ENCODE results near the gene HP. TPM values are rescaled to one million over a fixed set of nuclear protein-coding genes. Genes with fewer than 3 reads are reported as not detected.

HP gene
- total and polyA plus RNA-seq, 2 donors (not counting 1 experiment from before 2014, with no cell fraction given): not detected

GRCh38 chr16:72013888-72014581, 40.3 kb upstream of the HP start:
- Histone ChIP-seq H2AFZ (ENCODE audit: insufficient read depth, low read depth, low read length, poor library complexity, severe bottlenecking) (no peak overlapping the region), H3K27me3 (replicated peaks in 1 of 4; ENCODE audit: control extremely low read depth in 1 of 4, control insufficient read depth in 3 of 4, insufficient read depth in 4 of 4, low read length in 3 of 4) (no peaks in the 10 kb centered on the region), H3K79me2 (ENCODE audit: control insufficient read depth, insufficient read depth, low read length) (peaks cover 7% of the 10 kb centered on the region), H3K36me3 (replicated peaks in 1 of 2; ENCODE audit: control extremely low read depth in 1 of 2, control insufficient read depth in 1 of 2, extremely low read depth in 1 of 2, insufficient read depth in 2 of 2, low read length in 1 of 2) (peaks cover 0 to 53% of the 10 kb centered on the region in 2 experiments), H4K20me1 (ENCODE audit: control insufficient read depth, insufficient read depth, low read length, poor library complexity, severe bottlenecking) (no peaks in the 10 kb centered on the region), H3K4me1 (ENCODE audit: control insufficient read depth in 2 of 2, insufficient read depth in 2 of 2, low read length in 2 of 2) (peaks cover 0 to 4% of the 10 kb centered on the region in 2 donors), H3K9ac (ENCODE audit: low read length) (no peak overlapping the region), H3K4me2 (replicated peaks; ENCODE audit: low read depth, low read length, poor library complexity, severe bottlenecking) (no peak overlapping the region), H3K9me3 (ENCODE audit: control extremely low read depth in 1 of 3, control insufficient read depth in 2 of 3, insufficient read depth in 1 of 3, low read length in 2 of 3) (no peaks in the 10 kb centered on the region), H3K4me3 (ENCODE audit: control extremely low read depth in 1 of 5, extremely low read depth in 1 of 5, insufficient read depth in 1 of 5, low read depth in 2 of 5, low read length in 4 of 5) (no peak overlapping the region), H3K27ac (ENCODE audit: low read length in 2 of 2) (peak overlapping the region in 1 of 2 donors; percentile 14)
- POLR2A ChIA-PET: no interaction called here
- no peaks in the 10 kb centered on the region for H3K9me3 Mint-ChIP-seq (ENCODE audit: insufficient read depth)
- CTCF ChIA-PET: no interaction called here
- no peaks in the 10 kb centered on the region for H3K27me3 Mint-ChIP-seq
- H3K4me3 Mint-ChIP-seq: no peak overlapping the region
- no peak overlapping the region for H3K27ac Mint-ChIP-seq
- intact Hi-C loops (cut with micrococcal nuclease): no loop called here
- peaks cover 8% of the 10 kb centered on the region for H3K4me1 Mint-ChIP-seq
- no peak for DNase-seq
- no peak for TF ChIP-seq EZH2 (IDR thresholded peaks at IDR 0.05; ENCODE audit: borderline replicate concordance, insufficient read depth, low read depth, low read length, poor library complexity, severe bottlenecking)
- TF ChIP-seq, protein P1, sequence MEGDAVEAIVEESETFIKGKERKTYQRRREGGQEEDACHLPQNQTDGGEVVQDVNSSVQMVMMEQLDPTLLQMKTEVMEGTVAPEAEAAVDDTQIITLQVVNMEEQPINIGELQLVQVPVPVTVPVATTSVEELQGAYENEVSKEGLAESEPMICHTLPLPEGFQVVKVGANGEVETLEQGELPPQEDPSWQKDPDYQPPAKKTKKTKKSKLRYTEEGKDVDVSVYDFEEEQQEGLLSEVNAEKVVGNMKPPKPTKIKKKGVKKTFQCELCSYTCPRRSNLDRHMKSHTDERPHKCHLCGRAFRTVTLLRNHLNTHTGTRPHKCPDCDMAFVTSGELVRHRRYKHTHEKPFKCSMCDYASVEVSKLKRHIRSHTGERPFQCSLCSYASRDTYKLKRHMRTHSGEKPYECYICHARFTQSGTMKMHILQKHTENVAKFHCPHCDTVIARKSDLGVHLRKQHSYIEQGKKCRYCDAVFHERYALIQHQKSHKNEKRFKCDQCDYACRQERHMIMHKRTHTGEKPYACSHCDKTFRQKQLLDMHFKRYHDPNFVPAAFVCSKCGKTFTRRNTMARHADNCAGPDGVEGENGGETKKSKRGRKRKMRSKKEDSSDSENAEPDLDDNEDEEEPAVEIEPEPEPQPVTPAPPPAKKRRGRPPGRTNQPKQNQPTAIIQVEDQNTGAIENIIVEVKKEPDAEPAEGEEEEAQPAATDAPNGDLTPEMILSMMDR (IDR thresholded peaks at IDR 0.05): no peak
- no peak for ATAC-seq (ENCODE audit: low read depth)
- 50% methylated on average over 9 of the region's 15 CpGs for WGBS (ENCODE audit: insufficient coverage)

GRCh38 chr16:72014675-72015074, 39.6 kb upstream of the HP start:
- H3K4me1 ChIP-seq (ENCODE audit: control insufficient read depth in 2 of 2, insufficient read depth in 2 of 2, low read length in 2 of 2): no peaks in the 10 kb centered on the region
- H3K27me3 ChIP-seq (replicated peaks in 1 of 4; ENCODE audit: control extremely low read depth in 1 of 4, control insufficient read depth in 3 of 4, insufficient read depth in 4 of 4, low read length in 3 of 4): no peaks in the 10 kb centered on the region
- H3K9ac ChIP-seq (ENCODE audit: low read length): no peak overlapping the region
- H3K79me2 ChIP-seq (ENCODE audit: control insufficient read depth, insufficient read depth, low read length): peaks cover 6% of the 10 kb centered on the region
- DNase-seq (no peak), ATAC-seq (ENCODE audit: low read depth) (no peak)
- intact Hi-C loops (cut with micrococcal nuclease): no loop called here
- TF ChIP-seq EZH2 (IDR thresholded peaks at IDR 0.05; ENCODE audit: borderline replicate concordance, insufficient read depth, low read depth, low read length, poor library complexity, severe bottlenecking): no peak
- TF ChIP-seq, protein P1 (IDR thresholded peaks at IDR 0.05): no peak
- H3K27me3 Mint-ChIP-seq: no peaks in the 10 kb centered on the region
- no peak overlapping the region for H3K27ac Mint-ChIP-seq
- no peak overlapping the region for H3K27ac ChIP-seq (ENCODE audit: low read length in 2 of 2)
- no peak overlapping the region for H2AFZ ChIP-seq (ENCODE audit: insufficient read depth, low read depth, low read length, poor library complexity, severe bottlenecking)
- H3K4me3 Mint-ChIP-seq: no peak overlapping the region
- H3K9me3 ChIP-seq (ENCODE audit: control extremely low read depth in 1 of 3, control insufficient read depth in 2 of 3, insufficient read depth in 1 of 3, low read length in 2 of 3): no peaks in the 10 kb centered on the region
- no peaks in the 10 kb centered on the region for H3K9me3 Mint-ChIP-seq (ENCODE audit: insufficient read depth)
- H3K36me3 ChIP-seq (replicated peaks in 1 of 2; ENCODE audit: control extremely low read depth in 1 of 2, control insufficient read depth in 1 of 2, extremely low read depth in 1 of 2, insufficient read depth in 2 of 2, low read length in 1 of 2): peaks cover 0 to 58% of the 10 kb centered on the region in 2 experiments
- H4K20me1 ChIP-seq (ENCODE audit: control insufficient read depth, insufficient read depth, low read length, poor library complexity, severe bottlenecking): no peaks in the 10 kb centered on the region
- no peak overlapping the region for H3K4me2 ChIP-seq (replicated peaks; ENCODE audit: low read depth, low read length, poor library complexity, severe bottlenecking)
- peaks cover 8% of the 10 kb centered on the region for H3K4me1 Mint-ChIP-seq
- ChIA-PET CTCF (no interaction called here), POLR2A (no interaction called here)
- H3K4me3 ChIP-seq (ENCODE audit: control extremely low read depth in 1 of 5, extremely low read depth in 1 of 5, insufficient read depth in 1 of 5, low read depth in 2 of 5, low read length in 4 of 5): no peak overlapping the region
- WGBS (ENCODE audit: insufficient coverage): 88% methylated on average over 5 of the region's 8 CpGs
